IPS DF 4.7 (cell line): ENCODE measurements around the gene DENND2A.
"Not testable (repeated sequence)": the region's sequence is repeated elsewhere in the genome, so short reads cannot be mapped to it uniquely, and the experiment has no call there.

ENCODE experiments used
- DNase-seq: peaks from one replicate; pipeline ENCODE4 v3.0.0-alpha.2; 2013; ENCODE audit warnings: low spot score; ENCODE audit errors: extremely low read depth

DENND2A gene

DNA sequence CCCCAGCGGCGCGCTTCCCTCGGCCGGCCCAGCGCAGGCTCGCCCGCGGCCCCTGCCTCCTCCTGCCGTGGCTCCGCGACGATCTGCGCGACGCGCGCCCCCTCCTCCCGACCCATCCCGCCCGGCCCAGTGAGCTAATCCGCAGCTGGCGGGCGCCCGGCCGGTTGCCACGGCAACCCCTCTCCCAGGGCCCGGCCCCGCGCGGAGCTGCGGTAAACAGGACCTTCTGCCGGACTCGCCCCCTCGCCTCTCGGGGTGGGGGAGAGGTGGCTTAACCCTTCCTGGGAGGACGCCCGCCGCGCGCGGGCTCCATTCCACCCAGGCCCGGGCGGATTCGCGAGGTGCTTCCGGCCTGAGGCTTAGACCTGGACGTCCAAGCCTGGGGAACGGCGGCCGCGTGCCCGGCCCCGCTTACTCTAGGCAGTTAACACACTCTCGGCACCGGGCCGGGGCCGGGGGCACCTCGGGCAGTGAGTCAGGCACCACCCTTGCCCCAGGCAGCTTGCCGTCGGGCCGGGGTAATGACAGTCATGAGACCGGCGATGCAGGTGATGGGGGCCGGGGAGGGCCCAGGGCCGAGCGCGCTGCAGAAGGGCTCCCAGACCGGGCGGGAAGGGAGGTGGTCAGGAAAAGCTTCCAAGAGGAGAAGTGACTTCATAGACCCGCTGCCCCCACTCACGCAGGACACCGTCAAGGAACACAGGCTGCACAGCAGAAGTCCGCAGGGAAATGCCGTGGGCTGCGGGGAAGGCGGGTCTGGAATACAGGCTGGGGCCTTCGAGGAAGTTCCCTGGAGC, at the start of gene DENND2A:
Gene DENND2A (minus strand): TSS at position 87 of the 797 bp plus-strand sequence. CDS start 38,416 bp downstream, outside the sequence.
- no peak for DNase-seq

DNA sequence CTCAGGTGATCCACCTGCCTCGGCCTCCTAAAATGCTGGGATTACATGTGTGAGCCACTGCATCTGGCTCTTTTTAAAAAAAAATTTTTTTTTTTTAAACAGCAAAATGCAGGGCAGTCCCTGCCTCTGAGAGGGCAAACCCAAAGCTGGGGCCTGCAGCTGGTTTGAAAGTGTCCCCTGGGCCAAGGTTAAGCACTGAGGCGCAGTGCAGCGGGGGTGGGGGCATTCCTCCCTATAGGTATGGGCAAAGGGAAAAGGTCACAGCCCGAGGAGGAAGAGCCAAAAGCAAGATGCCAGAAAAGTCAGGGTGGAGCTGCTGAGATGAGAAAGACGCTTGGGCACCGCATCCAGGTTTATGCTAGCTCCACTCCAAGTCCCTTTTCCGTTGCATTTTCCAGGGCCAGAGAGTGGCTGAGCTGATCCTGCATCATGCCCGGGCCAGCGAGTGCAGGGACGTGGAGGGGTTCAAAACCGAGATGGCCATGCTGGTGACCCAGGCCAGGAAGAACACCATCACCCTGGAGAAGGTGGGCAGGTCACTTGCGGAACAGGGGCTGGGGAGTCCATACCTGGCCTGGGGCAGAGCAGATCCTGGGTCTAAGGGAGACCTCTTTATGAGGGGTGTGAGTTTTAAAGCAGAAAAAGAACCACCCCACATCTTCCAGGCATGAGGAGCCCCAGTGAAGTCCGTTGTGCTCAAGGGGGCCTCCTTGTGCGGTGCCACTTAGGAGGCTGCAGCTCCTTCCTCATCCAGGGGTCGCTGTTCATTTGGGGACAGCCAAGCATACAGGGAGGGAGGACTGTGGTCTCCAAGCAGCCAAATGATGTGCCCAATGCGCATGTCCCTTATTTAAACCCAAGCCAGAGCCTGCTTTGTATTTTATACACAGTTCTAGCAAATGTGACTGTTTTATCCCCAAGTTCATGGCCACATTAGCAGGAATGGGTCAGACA, 48.9 kb upstream of the DENND2A start:
- DNase-seq: no peak

DNA sequence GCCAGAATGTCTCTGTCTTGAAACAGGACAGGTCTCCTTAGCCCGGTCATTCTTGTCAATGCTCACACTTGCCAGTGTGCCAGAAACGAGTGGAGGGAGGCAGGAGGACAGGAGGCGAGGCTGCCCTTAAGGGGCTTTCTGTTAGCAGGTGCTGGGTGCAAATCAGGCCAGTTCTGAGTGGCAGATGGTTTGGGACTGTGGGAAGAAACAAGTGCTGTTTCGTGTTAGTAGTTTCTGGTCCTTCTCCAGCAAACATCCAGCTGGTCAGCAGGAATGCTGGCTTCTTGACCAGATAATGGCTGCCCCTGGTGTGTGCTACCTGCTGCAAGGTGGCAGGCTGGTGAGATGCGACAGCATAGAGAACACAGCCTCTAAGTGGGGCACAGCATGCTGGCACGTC, 47.7 kb upstream of the DENND2A start:
- DNase-seq: no peak

GRCh38 chr7:140686921-140687320, 46.3 kb upstream of the DENND2A start:
- no peak for DNase-seq

DNA sequence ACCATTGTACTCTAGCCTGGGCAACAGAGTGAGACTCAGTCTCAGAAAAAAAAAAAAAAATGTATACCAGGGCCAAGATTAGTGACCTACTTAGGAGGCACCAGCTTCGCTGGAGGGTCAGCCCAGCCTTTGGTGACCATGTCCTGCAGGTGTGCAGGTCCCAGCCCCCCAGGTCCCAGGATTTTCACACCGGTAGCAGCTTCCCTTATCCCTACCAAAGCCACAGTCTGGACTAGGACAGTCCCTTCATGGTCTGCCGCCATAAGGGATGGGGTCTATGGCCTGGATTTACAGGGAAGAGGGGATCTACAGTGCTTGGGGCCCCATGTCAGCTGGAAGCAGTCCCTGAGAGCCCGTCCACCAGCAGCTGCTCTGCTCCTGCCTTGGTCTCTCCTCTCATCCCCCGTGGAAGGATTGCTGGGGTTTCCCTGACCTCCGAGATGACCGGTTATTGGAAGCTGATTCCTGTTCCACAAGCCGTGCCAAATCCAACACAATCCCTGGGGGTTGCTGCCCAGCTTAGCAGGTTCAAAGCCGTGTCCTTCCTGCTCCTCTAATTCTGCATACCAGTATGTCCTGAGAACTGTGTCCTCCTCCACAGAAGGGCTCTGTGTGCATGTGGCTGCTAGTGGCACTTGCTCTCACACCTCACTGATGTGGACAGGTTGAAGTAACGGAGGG, 44.9 kb upstream of the DENND2A start:
- DNase-seq: no peak

DNA sequence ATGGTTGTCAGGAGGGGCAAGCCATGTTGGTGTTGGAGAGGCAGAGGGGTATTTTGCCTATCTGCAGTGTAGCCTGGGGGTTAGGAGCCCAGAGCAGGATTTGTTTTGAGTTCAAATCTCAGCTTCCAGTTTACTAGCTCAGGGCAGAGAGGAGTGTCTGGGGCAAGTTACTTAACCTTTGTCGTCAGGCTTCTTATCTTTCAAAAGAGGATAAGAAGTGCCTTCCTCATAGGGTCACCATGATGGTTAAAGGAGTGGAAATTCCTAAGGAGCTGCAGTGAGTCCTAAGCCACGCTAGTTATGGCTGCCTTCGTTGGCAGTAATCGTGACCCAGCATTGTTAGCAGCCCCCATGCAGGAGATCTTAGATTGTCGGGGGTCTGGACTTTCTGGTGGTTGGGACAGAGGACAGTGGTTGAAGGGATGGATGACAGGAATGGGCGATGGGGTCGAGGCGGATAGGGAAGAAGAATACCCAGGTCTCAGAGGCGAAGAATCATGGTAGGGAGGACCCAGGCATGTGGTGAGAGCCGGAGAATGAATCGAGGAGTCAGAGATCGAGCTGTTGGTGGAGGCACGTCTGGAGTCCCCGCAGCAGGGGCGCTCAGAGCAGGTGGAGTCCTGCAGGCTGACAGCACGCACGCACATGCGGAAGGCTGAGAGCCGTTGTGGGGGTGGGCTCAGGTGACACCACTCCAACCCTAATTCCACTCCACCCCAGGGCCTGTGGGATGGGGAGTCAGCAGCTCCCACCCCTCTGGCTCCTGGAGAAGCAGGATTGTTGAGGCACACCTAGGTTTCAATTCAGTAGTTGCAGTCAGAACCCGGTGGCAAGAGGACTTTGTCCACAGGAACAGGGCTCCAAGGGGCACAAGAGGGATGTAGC, 43.7 kb upstream of the DENND2A start:
- DNase-seq: no peak

DNA sequence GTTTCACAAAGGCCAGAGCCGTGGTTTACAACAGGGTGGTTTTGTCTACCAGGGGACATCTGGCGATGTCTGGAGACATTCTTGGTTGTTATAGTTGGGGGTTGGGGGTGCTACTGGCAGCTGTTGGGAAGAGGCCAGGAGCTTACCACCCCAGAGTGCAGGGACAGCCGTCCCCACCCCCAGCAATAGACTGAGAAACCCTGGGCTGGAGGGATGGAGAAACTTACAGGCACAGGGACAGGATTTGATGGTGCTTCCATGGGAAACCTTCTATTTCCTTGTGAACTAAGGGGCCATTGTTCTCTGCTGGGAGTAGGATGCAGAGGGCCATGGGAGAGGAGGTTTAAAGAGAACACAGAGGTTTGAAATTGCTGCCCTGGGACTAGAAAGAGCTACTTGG, 43.0 kb upstream of the DENND2A start:
- DNase-seq: no peak

DNA sequence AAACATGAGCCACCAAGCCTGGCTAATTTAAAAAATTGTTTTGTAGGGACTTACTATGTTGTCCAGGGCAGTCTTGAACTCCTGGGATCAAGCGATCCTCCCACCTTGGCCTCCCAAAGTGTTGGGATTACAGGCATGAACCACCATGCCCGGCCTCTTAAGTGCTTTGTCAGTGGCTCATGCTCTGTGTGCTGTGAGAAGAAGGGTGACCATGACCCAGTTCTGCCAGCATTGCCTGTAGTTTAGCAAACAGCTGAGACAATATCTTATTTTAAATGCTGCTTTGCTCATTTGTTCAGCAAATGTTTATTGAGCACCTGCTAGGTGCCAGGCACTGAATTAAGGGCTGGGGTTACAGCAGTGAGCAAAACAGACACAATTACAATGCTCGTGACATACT, 41.2 kb upstream of the DENND2A start:
- no peak for DNase-seq

GRCh38 chr7:140680886-140681285, 40.3 kb upstream of the DENND2A start:
- no peak for DNase-seq

GRCh38 chr7:140679186-140679585, 38.6 kb upstream of the DENND2A start:
- DNase-seq: no peak

DNA sequence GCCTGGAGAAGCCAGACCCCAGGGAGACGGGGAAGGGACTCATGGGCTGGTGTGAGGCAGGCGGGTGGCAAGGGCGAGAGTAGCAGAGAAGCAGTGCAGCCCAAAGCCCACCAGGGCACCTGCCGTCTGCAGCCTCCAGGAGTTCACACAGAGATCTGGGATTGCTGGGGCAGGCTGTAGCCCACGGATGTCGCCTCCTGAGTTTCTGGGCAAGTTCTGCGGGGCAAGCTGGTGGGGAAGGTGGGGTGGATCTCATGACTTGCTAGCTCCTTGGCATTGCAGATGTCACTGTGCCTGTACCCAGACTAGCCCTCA, 38.2 kb upstream of the DENND2A start:
- DNase-seq: no peak

DNA sequence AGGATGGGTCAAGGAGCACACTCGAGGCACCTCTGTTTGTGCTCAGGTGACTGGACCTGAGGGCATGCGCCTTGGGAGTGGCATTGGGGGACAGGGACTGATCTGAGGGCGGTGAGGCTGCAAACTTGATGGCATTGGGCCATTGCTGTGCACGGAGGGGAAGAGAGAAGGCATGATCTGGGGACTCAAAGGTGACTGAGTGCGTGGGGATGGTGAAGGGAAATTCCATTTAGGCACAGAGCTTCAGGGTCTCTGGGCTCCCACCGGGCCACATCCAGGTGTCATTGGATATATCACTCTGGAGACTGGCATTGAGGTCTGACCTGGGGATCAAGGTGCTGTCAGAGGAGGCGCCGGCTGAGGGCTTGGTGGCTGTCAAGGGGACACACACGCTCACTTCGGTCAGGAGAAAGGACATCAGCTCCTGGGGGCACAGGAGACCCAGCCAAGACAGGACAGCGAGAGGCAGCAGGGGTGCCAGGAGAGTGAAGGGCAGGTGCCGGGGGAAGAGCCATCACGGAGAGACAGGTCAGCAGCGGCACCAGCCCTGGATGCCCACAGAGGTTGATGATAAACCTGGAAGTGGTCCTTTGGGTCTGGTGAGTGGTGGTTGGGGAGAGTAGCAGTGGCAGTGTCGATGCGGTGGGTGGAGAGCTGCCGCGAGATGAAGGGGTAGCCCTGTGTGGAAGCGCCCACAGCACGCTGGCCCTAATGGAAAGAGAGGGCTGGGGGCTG, 37.6 kb upstream of the DENND2A start:
- no peak for DNase-seq

DNA sequence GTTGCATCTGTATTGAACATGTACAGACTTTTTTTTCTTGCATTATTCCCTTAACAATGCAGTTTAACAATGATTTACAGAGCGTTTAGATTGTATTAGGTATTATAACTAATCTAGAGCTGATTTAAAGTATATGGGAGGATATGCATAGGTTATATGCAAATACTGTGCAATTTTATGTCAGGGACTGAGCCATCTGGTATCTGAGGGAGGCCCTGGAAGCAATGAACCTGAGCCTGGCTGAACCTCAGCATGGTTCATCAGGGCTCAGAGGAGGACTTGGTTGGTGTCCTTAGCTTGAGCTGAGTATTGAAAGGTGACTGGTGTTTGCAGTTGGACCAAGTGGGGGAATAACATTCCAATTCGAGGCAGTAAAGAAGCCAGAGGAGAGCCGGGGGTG, 36.9 kb upstream of the DENND2A start:
- no peak for DNase-seq

- not testable (repeated sequence) for DNase-seq
Measured at GRCh38 chr7:140676956-140677355, 36.3 kb upstream of the DENND2A start.

GRCh38 chr7:140676306-140676705, 35.7 kb upstream of the DENND2A start:
- DNase-seq: no peak

DNA sequence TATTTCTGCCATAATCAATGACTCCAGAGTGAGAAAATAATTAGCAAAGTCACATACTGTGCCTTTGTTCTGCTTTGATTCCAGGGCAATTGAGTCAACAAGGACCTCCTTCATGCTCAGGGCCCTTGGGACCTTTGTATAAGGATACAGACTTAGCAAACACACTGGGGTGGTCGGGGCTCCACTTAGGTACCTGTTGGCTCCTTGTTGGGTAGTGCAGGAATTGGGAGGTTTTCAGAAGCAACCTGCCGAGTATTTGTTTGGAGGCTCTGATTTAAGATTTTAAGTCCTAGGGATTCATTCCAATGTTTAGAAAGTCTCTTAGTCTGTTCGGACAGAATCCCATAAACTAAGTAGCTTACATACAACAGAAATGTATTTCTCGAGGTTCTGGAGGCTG, 35.1 kb upstream of the DENND2A start:
- DNase-seq: no peak

GRCh38 chr7:140674899-140675701, 34.5 kb upstream of the DENND2A start:
- DNase-seq: no peak

DNA sequence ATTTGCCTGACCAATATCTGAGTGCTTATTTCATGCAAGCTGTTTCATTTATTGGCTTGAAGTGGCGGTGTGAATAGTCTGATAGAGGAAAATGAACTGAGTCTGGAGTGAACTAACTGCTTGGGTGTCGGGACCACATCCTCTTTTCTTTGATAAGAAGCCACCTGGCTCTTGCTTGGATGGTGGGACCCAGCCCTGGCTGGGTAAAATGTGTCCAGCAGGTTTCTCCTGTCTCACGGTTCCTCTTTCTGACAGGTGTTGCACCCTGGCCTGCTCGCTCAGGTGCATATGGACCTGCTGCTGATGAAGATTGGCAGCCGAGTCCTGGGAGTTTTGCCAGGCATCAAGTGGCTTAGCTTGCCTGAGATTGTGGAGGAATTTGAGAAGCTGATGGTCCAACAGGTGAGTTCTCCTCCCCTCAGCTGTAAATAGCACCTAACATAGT, 33.8 kb upstream of the DENND2A start:
- DNase-seq: no peak

DNA sequence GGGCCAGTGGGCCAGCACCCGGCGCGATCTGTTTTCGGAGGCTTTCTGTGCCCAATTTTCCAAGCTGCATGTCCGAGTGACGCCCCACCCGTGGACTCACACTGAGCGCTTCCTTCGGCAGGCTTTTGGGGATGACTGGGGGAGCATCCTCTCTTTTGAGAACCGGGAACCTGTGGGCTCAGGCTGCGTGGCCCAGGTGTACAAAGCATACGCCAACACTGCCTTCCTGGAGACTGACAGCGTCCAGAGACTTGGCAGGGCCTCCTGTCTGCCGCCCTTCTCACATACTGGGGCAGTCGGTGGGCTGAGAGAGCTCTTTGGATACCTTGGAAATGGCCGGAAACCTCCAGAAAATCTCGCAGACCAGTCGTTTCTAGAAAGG, 33.2 kb upstream of the DENND2A start:
- DNase-seq: no peak
